Left kidney (tissue), 2 donors: ENCODE results near the gene LZTR1. TPM values are rescaled to one million over a fixed set of nuclear protein-coding genes. Genes with fewer than 3 reads are reported as not detected.

Source experiments
- DNase-seq: peaks from one replicate; pipeline ENCODE4 v3.0.0-alpha.2; 2013
- polyA plus RNA-seq: library from polyadenylated mRNA; unstranded; fragments of 120-200 nt; gene quantifications from one replicate; pipeline ENCODE4 v1.2.1, GENCODE V29; 2013; ENCODE audit not compliant: insufficient read length

Gene LZTR1
- polyA plus RNA-seq, 1 donor, result 50.5 TPM

DNA sequence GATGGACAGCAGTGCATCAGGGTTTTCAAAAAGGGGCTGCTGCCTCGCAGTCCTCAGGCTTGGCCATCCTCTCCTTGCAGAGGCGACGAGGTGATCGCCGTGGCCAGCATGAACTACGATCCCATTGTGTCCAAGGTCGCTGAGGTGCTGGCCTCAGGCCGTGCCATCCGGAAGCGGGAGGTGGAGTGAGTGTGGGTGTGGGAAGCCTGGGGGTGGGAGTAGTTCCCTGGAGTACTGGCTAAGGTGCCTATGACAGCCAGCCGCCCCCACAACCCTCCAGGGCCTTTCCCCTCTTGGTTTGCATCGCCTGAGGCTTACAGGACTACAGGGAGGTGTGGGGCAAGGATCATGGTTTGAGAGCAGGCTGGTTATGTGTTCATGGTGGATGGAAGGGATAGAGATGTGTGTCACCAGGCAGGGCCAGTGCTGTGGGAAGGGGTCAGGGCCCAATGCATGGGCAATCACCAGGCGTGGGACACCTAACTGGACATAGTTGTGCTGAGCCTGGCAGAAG lies 2.1 kb upstream of the LZTR1 start:
- DNase-seq, result no peak

DNA sequence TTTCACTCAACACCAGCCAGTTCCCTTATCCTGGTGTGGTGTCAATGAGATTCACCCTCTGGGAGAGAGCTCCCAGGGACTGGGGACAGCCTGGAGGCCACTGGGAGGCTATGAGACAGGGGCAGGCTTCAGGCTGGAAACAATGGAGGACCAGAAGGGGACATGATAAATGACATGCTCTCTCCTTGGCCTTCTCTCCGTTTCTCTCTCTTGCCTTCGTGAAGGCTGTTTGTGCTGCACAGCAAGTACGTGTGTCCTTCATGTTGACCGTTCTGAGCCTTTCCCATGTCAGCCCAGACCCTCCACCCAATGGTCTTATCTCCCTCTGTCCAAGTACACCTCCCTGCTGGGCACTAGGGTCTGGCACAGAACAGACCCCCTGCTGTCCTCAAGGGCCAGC lies 1.6 kb upstream of the LZTR1 start:
- no peak for DNase-seq

DNA sequence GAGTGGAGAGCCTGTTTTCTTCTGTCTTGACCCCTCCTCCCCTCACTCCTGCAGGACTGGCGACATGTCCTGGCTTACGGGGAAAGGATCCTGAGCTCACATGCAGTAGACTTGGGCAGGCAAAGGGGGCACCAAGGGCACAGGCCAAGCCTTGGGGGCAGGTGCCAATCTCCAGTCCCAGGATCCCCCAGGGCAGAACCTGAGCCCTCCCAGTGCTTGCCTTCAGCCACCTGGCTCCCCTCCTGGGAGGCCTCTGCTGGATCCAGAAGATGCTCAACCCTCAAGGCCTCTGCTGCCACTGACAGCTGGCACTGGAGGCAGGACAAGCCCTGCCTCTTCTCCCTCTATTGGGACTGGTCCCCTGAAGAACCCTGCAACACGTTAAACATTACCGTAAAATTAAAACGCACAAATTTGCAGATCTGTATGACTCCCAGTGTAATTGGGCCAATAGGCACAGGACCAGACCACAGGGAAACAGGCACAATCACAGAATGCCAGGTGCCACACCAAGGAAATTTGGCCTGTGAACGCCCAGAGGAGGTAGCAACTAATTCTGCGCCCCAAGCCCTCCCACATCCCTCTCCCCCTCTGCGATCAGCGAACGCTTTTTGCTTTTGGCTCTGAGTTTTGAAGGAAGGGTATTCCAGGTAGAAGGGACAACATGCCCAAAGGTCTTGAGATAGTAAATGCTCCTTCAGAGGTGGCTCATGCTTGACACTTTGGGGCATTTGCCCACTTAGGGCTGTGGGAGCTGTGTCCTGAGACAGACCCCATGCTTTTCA lies 967 bp upstream of the LZTR1 start:
- DNase-seq, result no peak

DNA sequence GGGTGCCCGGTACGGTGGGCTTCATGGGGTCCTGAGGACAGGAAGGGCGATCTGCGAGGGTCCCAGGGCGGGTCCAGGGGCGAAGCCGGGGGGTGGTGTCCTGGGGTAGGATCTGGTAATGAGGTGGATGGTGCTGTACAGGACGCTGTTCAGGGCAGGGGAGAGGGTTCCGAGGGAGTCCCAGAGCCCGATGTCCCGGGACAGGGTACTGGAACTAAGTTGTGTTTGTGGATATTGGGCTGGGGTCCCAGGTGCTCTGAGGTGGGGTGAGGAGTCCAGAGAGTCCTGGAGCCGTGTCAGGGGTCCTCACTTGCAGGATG lies 426 bp downstream of the LZTR1 start:
- DNase-seq, result no peak

DNA sequence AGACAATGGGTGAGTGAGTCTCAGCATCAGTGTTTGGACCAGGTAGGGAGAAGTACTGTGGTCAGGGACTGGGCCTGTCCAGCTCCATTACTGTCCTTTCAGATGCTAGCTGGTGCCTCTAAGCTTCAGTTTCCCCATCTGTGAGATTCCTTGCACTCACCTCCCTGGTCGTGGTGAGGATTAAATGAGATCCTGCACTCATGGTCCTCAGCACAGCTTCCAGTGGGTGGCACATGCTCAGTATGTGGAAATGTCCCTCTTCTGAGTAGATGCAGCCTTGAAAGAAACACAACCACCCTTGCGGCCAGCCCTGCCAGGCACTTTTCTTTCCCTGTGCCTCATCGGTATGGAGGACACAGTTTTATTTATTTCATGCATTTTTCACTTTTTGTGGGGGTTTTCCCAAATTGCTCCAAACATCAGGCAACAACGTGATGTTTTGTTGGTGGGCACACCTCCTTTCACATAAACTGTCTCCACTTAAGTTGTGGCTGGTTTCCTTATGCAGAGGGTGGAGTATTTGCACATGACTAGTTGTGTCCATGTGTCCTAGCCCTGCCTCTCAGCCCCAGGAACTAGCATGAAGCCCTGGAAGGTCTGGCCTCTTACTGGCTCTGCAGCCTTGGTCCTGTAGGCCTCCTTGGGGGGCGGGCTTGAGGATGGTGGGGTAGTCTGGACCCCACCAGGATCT lies 1.1 kb downstream of the LZTR1 start:
- DNase-seq, result no peak

DNA sequence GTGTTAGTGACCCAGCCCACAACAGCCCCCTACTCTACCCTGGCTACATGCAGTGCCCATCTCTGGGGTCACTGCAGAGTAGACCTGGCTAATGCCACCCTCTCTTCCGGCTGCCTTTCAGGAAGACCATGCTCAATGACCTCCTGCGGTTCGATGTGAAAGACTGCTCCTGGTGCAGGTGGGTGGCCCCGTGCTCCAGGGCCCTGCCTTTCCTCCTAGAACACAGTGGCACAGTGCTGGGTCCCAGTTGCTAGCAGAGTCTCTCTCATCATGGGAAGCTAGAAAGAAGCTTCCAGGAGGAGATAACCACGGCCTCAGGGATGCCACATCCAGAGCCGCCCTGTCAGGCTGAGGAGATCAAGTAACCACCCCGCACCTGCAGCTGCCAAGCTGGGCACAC lies 3.6 kb downstream of the LZTR1 start:
- DNase-seq, result no peak

DNA sequence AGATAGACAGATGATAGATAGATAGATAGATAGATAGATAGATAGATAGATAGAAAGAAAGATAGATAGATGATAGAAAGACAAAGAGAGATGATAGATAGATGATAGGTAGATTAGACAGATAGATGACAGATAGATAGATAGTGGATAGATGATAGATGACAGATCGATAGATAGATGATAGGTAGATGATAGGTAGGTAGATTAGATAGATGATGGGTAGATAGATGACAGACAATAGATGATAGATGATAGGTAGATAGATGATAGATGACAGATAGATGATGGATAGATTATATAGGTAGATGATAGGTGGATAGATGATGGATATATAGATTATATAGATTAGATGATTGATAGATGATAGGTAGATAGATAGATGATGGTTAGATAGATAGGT lies 4.3 kb downstream of the LZTR1 start:
- DNase-seq, result no peak

DNA sequence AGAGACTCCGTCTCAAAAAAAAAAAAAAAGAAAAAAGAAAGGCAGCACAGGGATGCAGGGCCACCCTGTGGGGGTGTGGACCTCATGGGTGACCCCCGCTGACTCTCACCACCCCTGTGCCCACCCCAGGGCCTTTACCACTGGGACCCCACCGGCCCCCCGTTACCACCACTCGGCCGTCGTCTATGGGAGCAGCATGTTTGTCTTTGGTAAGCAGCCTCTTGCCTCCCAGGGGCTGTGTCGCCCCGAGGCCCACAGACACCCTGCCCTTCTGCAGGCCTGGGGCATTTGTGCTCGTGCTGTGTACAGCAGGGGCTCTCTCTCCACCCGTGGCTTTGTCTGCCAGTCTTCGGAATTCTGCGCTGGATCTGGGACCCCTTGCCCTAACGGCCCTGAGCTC lies 5.3 kb downstream of the LZTR1 start:
- DNase-seq, result no peak

DNA sequence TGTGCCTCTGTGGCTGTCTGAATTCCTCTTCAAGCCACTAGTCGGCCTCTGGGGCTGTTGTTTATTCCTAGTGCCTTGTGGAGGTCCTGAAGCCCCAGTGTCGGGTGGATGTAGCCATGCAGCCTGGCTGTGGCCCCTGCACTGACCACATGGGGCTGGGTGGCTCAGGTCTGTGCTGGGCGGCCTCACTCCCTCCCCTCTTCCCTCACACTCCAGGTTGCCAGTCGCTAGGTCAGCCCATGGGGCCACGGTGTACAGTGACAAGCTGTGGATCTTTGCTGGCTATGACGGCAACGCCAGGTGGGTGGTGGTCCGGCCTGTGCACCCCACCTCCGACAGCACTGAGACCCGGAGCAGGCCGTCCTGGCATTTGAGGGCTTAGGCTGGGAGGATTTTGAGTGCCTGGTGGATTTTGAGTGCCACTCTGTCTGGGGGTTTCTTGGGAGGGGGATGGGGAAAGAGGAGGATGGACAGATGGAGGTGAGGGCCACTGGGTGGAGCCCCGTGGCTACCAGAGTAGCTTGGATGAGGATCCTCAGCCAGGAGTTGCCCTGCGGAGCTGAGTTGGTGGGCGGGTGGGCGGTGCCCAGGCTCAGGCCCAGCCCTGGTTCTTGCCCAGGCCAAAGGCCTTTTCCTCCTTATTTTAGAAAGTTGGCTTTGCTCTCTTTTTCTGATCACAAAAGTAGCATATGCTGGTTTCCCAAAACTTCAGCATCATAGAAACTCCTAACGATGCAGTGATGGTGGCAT lies 6.7 kb downstream of the LZTR1 start:
- DNase-seq, result no peak

DNA sequence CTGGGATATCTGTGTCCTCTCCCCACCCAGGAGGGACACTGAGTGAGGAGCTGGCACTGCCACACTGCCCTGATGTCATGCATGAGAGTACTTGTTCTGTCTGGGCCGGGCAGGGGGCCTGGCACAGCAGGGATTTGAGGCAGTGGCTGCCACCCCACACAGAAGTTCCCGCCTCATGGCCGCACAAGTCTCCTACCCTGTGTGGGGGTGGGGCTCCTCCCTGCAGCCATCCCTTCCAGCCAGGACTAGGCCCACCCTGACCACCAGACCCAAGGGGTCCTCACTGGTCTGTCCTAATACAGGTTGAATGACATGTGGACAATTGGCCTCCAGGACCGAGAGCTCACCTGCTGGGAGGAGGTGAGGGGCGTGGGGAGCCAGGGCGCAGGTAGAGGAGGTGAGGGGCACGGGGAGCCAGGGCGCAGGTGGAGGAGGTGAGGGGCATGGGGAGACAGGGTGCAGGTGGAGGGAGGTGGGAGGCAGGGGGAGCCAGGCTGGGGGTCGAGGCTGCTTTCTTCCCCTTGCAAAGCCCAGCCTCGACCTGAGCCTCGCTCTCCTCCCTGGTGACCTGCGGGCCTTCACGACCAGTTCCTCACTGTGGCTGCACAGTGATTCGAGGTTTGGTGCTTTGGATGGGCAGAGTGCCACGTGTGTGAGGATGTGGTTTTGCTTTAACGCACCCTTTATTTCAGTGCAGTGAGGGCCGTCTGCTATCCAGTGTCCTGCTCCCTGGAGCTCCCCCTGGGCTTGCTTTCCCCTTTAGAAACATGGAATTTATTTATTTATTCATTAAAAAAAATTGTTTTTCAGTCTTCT lies 7.4 kb downstream of the LZTR1 start:
- DNase-seq, result no peak

DNA sequence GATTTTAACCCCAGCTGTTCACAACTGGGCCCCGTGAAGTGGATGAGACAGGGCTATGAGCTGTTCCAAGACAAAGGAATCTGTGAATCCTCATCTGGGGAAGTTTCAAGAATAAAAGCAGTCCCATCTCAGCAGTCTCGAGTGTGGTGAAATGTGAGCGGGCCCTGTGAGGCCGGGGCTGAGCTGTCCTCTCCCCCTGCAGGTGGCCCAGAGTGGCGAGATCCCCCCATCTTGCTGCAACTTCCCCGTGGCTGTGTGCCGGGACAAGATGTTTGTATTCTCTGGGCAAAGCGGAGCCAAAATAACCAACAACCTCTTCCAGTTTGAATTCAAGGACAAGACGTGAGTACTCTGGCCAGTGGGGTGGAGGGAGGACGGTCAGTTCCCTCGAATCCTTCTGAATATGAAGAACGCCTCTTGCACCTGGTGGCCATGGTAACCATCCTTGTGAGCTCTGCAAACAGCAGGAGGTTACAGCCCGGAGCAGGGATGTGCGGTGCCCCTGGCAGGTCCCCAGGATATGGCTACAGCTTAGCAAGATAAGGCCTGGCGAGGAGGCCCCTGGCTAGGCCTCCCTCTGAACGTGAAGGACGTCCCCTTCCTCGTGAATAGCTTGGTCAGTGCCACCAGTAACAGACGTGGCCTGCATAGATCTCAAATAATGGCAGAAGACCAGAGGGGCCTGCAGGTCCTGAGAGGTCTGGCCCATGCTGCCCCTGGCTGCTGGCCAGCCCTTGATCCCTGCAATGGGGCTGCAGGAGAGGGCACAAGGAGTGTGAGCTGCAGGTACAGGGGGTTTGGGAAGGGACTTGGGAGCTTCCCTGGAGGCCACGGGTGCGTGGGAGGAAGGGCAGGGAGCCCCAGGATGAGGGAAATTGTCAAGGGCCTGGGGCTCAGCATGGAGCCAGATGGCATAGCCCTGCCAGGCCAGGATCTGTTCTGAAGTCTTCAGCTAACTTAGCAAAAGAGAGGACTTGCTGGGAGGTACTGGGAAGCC lies 8.4 kb downstream of the LZTR1 start:
- no peak for DNase-seq

DNA sequence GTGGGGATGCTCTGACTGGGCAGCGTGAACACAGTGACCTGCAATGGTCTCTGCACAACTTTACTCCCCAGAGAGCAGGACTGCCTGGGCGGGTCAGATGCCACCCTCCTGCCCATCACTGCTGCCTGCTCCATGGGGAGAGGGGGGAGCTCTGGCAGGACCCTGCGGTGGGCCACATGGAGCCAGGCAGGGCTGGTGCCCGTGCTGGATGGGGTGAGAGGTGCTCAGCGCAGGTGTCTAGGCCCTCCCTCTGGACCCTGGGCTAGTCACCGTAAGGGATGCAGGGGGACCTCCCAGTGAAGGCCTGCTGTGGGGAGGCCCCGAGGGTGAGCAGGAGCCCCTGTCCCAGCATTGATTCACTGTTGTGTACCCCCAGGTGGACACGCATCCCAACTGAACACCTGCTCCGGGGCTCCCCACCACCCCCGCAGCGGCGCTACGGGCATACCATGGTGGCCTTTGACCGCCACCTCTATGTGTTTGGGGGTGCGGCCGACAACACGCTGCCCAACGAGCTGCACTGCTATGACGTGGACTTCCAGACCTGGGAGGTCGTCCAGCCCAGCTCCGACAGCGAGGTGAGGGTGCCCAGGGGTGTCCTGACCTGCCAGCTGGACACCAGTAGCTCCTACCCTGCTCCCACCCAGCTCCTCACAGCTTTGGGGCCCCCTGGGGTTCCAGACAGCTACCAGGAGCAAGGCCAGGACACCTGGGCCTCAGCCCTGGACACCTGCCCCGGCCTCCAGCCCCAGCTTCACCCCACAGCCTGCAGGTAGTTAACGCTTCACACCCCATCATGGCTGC lies 9.4 kb downstream of the LZTR1 start:
- no peak for DNase-seq

DNA sequence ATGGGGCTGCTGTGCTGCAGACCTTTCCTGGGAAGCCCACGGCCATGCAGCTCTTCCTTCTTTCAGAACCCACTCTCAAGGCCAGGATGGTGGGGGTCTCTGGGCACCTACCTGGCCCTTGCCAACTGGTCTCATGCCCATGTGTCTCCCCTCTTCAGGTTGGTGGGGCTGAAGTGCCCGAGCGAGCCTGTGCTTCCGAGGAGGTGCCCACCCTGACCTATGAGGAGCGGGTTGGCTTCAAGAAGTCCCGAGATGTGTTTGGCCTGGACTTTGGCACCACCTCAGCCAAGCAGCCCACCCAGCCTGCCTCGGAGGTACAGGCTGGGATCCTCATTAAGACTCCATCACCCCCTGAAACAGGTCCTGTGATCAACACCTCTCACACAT lies 10.0 kb downstream of the LZTR1 start:
- DNase-seq, result no peak

DNA sequence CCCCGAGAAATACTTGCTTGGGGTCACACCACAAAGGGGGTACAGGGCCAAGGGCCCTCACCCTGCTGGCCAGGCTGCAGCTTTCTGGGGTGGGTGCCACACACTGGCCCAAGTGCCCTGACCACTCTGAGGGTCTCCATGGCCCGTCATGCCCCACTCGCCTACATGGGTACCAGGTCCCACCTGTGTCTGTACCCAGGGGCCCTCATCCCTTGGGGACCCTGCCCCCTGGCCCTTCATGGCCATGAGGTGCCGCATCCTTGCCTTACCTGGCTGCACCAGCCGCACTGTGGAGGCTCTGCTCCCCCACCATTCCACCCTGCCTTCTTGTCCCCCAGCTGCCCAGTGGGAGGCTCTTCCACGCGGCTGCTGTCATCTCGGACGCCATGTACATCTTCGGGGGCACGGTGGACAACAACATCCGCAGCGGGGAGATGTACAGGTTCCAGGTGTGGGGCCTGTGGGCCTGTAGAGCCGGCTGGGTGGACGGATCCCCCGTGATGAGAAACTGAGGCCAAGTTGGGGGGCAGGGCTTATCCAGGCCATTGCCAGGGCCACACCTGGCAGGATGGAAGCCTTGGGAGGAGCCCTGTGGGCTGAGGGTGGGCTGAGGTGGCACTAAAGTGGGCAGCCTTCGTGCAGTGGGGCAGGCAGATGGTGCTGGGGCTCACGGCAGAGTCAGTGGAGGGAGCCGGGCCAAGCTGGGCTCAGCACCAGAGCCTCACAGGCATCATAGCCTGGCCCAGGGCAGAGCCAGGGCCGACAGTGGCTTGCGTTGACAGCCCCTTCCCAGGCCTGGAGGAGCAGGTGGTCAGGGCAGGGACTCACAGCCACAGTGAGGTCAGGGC lies 10.6 kb downstream of the LZTR1 start:
- DNase-seq, result no peak

DNA sequence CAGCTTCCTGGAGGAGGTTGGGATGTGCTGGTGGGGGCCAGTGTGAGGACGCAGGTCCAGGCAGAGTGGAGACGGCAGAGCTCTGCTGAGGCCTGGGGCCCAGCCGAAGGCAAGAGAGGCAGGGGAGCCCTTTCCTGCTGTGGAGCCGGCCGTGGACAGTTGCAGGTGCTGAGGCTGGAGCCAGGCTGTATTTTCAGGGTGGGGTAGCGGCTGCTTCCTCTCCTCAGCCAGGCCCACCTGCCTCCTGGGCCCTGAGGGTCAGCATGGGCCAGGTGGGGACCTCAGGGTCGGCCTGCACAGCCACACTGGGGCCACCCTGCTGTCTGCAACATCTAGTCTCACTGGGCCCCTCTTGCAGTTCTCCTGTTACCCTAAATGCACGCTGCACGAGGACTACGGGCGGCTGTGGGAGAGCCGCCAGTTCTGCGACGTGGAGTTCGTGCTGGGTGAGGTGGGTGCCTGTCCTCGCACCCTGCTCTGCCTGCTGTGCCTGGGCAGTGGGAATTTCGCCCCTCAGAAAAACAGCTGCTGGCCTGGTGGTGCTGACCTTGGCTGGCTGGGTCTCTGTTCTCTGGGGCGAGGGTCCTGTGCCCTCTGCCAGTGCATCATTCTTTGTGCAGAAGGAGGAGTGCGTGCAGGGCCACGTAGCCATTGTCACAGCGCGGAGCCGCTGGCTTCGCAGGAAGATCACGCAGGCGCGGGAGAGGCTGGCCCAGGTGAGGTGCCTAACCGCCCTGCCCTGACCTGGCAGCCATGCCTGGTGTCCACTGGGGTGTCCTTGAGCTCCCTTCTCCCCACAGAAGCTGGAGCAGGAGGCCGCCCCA lies 11.4 kb downstream of the LZTR1 start:
- no peak for DNase-seq

DNA sequence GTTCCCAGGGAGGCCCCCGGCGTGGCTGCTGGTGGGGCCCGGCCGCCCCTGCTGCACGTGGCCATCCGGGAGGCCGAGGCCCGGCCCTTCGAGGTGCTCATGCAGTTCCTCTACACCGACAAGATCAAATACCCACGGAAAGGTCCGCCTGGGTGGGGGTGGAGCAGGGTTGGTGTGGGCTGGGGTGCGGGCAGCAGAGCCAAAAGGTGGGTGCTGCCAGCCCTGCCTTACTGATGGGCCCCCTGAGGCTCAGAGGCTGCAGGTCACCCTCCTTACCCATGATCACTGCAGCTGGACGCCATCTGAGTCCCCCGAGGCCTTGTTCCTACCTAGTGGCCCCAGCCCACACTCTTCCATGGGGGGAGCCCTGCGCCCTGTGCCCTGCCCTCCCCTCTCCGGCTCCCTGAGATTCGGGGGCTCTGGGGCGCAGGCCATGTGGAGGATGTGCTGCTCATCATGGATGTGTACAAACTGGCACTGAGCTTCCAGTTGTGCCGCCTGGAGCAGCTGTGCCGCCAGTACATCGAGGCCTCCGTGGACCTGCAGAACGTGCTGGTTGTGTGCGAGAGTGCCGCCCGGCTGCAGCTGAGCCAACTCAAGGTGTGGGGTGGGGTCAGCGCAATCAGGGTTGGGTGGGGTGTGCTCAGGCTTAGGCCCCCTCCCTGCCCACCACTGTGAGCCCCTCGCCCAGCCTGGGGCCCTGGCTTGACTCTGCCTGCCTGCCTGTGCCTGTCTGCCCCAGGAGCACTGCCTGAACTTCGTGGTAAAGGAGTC lies 12.2 kb downstream of the LZTR1 start:
- DNase-seq, result no peak

DNA sequence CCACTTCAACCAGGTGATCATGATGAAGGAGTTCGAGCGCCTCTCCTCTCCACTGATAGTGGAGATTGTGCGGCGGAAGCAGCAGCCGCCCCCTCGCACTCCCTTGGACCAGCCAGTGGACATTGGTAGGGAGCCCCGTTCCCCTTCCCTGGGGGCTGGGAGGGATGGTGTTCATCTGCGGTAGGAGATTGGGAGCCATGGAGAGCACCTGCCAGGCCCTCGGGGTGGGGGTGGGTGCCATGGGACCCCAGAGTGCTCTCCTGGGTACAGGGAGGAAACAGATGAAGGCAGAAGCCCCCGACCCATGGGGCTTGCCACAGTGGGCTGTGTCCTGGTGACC lies 12.8 kb downstream of the LZTR1 start:
- DNase-seq, result no peak
